PC-9 (cell line): ENCODE measurements around the gene ALDH9A1.

Experiments used
- EZH2 ChIP-seq: fragments of 200-600 bp; sonication (generic); IDR thresholded peaks from 2 replicates; pipeline ENCODE4 v1.8.0; 2017; ENCODE audit warnings: antibody characterized with exemption, low read depth
- TF ChIP-seq, protein P1 (sequence below): fragments of 200-600 bp; sonication (generic); conservative IDR thresholded peaks from 2 replicates; pipeline ENCODE4 v1.6.1; 2017; ENCODE audit warnings: mixed run types, antibody characterized with exemption, mild to moderate bottlenecking, moderate library complexity

GRCh38 chr1:165635823-165636222, 62.5 kb downstream of the ALDH9A1 start:
- TF ChIP-seq EZH2, result no peak
- TF ChIP-seq, protein P1, sequence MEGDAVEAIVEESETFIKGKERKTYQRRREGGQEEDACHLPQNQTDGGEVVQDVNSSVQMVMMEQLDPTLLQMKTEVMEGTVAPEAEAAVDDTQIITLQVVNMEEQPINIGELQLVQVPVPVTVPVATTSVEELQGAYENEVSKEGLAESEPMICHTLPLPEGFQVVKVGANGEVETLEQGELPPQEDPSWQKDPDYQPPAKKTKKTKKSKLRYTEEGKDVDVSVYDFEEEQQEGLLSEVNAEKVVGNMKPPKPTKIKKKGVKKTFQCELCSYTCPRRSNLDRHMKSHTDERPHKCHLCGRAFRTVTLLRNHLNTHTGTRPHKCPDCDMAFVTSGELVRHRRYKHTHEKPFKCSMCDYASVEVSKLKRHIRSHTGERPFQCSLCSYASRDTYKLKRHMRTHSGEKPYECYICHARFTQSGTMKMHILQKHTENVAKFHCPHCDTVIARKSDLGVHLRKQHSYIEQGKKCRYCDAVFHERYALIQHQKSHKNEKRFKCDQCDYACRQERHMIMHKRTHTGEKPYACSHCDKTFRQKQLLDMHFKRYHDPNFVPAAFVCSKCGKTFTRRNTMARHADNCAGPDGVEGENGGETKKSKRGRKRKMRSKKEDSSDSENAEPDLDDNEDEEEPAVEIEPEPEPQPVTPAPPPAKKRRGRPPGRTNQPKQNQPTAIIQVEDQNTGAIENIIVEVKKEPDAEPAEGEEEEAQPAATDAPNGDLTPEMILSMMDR, result no peak
